HG02852 (cell line): ENCODE data around the gene MAP3K5.
"Not testable (repeated sequence)": the region's sequence is repeated elsewhere in the genome, so short reads cannot be mapped to it uniquely, and the experiment has no call there.

Experiments used
- ATAC-seq: cut with Tn5 transposase; IDR thresholded peaks from one replicate; pipeline ENCODE4 v1.9.1; 2021; ENCODE audit warnings: mild to moderate bottlenecking, moderate library complexity; ENCODE audit not compliant: unreplicated experiment

MAP3K5 gene

DNA sequence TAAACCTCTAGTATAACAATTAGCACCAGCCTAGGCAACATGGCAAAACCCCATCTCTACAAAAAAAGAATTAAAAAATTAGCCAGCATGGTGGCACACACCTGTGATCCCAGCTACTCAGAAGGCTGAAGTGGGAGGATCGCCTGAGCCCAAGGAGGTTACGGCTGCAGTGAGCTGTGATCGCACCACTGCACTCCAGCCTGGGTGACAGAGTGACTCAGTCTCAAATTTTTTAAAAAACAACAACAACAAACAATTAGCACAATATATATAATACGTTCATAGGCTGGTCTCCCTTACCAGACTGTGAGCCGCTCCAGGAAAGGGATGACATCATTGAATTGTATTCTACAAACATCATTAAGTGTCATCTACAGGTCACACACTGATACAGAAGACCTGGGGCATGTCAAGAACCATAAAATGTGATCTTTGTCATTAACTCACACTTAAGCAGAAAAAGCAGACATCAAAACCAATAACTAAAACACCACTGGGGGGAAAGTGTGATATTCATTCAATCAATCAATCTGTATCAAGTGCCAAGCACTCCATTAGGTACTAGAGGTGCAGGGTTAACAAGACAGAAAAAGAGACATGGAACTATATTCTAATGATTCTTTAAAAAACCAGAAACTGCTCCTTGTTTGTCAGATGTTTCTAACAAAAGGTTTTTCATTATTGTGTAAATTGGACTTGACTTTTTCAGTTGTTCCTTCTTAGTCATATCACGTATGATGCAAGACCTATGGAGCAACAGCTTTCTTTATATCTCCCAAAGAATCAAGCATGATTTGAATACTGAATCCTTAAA, 17.8 kb downstream of the MAP3K5 start:
- ATAC-seq = no peak

GRCh38 chr6:136773473-136773796, 18.8 kb downstream of the MAP3K5 start:
- ATAC-seq = no peak

DNA sequence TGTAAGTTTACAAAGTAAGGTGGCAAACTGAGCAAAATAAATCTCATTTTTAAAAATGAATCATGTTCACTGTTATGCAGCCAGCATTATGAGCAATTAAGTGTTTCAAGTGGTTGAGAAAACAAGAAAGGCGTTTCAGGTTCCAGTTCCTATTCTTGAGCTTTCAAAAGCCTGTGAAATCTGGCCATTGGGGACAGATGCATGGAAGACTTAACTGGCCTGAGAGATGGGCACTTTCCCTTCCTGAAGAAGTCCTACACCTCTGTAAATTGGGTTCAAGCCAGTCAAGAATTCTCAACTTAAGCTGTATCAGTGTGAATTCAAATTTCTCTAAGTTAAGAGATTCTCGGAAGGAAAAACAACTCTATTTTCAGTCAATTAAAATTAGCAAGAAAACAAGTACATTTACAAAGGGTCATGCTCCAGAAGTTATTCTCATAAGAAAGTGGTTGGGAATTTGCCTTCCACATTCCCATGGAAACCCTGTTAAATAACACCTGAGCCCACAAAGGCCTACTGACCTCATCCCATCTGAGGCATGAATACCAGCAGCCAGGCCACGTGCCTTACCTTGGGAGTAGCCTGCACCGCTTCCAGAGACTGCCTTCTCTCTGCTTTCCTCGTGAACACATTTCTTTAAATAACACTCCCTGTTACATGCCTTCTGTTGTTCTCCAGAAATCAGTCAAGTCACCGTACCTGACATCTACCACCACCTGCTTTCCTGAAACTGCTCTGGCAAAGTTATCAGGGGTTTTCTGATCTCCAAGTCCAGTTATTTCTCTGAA, 19.4 kb downstream of the MAP3K5 start:
- peak; percentile 81 for ATAC-seq

DNA sequence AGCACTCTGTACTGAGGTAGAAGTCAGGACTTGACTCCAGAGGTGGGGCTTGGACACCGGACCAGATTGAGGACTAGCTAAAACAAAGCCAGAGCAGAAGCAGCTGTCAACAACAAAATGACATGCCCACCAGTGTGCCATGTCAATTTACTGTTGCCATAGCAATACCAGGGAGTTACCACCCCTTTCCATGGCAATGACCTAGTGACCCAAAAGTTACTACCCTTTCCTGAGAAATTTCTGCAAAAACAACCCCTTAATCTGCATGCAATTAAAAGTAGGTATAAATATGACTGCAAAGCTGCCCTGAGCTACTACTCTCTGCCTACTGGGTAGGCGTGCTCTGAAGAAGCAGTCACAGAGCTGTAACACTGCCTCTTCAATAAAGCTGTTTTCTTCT, 21.0 kb downstream of the MAP3K5 start:
- no peak for ATAC-seq

GRCh38 chr6:136769759-136770158, 22.5 kb downstream of the MAP3K5 start:
- ATAC-seq = no peak

DNA sequence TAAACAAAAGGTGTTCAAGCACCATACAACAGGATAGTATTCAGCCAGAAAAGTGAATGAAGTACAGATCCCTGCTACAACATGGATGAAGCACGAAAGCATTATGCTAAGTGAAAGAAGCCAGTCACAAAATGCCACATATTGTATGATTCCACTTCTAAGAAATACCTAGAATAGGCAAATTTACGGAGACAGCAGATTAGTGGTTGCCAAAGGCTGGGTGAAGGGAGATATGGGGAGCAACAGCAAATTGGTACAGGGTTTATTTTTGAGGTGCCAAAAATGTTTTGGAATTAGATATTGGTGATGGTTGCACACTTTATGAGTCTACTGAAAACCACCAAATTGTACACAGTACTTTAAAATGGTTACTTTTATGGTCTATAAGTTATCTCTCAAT, 23.2 kb downstream of the MAP3K5 start:
- no peak for ATAC-seq

DNA sequence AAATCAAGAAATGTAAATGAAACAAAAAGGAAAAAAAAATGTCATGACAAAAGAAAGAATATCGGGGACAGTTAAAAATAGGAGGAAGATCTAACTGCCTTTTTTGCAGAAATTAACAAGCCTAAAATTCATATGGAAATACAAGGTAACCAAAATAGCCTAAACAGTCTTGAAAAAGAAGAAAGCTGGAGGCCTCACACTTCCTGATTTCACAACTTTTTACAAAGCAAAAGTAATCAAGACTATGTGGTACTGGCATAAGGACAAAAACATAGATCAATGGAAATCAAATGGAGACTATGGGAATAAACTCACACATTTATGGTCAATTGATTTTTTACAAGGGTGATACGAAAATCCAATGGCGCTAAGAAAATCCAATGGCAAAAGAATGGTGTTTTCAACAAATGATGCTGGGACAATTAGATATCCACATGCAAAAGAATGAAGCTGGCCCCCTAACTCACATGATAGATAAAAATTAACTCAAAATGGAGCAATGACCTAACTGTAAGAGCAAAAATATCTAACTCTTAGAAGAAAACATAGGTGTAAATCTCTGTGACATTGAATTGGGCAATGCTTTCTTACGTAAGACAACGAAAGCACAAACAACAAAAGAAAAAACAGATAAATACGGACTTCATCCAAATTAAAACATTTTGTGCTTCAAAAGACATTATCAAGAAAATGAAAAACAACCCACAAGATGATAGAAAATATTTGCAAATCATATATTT, 24.5 kb downstream of the MAP3K5 start:
- ATAC-seq = no peak

DNA sequence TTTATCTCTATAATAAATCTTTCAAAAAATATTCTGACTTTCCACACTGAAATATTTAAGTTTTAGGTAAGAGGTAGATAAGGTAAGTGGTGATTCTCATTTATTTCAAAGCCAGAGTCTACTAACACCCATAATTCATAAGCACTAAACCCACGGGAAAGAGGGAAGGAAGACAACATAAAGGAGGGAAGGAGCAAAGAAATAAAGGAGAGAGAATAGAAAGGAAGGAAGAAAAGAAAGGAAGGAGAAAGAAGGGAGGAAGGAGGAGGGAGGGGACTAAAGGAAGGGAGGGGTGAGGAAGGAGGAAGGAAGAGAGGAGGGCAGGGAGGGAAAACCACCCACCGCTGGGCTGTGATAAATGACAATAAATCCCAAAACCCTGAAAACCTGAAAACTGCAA, 25.2 kb downstream of the MAP3K5 start:
- no peak for ATAC-seq

DNA sequence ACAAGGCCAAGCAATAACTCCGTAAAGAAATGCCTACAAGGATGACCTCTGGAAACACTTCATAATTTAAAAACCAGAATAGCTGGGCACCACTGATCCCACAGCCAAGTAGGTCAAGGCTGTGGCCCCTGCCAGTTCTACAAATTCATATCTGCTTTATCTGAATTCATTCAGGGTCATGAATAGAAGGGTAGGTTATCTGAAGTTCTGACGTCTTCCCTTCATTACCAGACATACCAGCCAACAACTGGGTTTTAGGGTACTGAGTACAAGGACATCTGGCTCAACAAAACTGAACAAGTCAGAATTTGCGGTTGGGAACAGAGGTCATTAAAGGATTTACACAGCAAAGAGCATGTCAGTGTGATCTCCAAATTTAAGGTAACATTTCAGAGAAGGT, 26.0 kb downstream of the MAP3K5 start:
- no peak for ATAC-seq

- peak; percentile 48 for ATAC-seq
Observed at GRCh38 chr6:136764517-136764993, 27.7 kb downstream of the MAP3K5 start.

- ATAC-seq = peak; percentile 30
Observed at GRCh38 chr6:136763716-136764516, 28.4 kb downstream of the MAP3K5 start.

- ATAC-seq = peak; percentile 40
Observed at GRCh38 chr6:136763255-136763654, 29.0 kb downstream of the MAP3K5 start.

DNA sequence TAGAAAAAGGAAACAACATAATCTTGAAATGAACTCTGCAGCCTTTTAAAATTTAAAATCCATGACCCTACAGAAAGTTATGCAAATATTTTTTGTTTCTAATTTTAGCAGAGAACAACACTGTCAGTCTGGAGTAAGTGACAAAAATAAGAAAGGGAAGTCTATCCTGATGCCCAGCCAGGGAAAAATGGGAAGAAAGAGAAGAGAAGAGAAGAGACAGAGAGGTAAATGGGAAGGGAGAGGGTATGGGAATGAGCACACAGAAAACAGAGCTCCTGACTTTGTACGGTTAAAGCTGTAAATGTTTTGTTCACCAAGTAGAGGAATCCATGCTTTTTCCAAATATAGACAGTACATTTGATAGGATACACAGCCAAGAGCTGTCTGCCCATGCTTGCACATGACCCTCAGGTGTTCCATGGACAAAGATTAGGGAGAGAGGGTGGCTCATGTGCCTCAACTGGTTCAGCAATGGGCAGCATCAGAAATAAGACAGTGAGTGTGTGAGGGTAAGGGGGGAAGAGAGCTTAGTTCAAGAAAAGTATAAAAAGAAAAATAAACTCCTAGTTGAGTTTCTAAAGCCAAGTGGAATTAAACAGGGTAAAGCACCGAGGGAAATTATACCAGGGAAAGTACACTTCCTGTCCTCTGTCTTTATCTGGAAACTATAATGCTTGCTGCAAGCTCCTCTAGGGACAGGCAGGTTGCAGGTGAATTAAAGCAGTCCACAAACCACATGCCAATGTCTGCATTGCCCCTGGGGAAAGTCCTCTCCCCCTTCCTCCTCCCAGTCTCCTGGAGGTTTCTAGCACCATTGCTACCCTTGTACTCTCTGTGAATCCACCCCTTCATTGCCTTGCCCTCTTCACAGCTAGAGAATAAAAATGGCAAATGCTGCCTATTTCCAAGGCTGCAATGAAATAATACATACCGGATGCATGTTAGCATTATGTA, 30.0 kb downstream of the MAP3K5 start:
- no peak for ATAC-seq

DNA sequence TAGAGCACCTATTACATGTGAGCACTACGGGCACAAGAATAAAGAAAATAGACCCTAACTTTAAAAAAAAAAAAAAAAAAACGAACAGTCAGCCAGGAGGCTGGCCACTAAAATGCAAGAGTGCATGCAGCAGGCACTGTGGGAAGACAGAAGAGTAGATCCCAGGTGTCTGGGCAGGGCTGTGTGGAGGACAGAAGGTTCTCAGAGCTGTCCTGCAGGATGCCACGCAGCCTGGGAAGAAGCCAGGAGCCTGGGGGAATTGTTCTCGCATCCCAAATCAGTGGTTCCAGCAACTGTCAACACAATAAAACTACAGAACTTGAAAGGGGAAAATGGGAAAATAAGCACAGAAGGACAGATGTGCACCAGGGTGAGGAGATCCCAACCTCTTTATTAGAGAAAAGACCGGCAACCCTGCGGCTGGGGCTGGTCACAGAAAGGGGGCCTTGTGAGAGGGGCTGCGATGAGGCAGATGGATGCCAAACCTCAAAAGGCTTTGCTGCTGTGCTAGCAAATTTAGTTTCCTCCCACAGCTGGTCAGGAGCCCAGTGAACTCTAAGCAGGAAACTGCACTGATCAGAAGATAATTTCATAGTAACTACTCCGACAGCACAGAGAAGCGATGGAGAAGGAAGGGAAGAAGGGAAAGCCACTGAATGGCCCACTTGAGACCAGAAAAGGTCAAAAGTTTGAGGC, 30.9 kb downstream of the MAP3K5 start:
- ATAC-seq = peak; percentile 23

DNA sequence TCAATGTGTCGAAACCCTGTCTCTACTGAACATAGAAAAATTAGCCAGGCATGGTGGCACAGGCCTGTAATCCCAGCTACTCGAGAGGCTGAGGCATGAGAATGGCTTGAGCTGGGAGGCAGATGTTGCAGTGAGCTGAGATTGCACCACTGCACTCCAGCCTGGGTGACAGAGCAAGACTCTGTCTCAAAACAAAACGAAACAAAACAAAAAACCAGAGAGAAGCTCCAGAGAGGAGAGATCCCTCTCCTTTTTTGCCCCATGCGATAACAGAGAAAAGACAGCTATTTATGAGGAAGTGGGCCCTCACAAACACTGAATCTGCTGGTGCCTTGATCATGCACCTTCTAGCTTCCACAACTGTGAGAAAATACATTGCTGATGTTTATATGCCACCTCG, 31.5 kb downstream of the MAP3K5 start:
- not testable (repeated sequence) for ATAC-seq

DNA sequence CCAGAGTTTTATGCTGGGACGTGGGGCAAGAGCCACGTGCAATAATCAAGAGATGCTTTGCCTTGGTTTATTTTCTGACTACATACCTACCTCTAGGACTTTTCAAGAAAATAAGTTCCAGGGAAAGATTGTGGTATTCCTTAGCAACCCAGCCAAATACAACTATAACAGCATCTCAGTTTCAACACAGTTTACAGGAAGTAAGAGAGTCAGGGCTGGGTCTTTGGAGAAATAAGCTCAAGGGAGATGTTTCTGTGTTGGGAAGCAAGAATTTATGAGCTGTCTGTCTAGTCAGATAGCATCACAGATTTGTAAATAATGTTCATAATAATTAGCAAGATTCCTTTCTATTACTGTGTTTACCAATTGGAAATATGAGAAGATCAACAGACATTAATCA, 35.1 kb downstream of the MAP3K5 start:
- ATAC-seq = no peak

GRCh38 chr6:136754820-136755219, 37.5 kb downstream of the MAP3K5 start:
- ATAC-seq = no peak

DNA sequence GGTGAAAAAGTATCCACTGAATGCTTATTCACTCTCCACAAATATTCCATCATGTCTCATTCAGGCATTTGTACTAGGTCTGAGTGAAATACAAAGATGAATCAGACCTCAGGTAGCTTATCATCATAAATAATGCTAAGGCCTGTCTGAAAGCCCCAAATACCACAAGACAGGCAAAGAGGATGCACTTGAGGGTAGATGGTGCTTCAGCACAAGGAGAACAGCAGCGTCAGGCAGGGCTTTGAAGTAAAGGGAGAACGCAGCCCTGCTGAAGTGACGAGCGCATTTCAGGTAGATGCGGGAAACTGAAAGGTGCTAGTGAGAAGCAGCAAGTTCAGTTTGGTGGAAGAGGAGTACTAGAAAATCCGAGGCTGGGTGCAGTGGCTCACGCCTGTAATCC, 38.7 kb downstream of the MAP3K5 start:
- no peak for ATAC-seq

GRCh38 chr6:136752554-136752953, 39.7 kb downstream of the MAP3K5 start:
- ATAC-seq = no peak
